Measurements from ENCODE around the gene MPO.

The MPO gene

GRCh38 chr17:58276423-58276822, 4.3 kb downstream of the MPO start:
- H3K27me3 ChIP-seq (ENCODE audit: control insufficient read depth, insufficient read depth, low read length): no peaks in the 10 kb centered on the region
- H3K79me2 ChIP-seq: no peaks in the 10 kb centered on the region
- H3K9ac ChIP-seq: no peak overlapping the region
- H3K27ac ChIP-seq: no peak overlapping the region
- H3K36me3 ChIP-seq (ENCODE audit: control insufficient read depth, insufficient read depth, low read length): no peaks in the 10 kb centered on the region
- no peaks in the 10 kb centered on the region for H3K4me1 ChIP-seq
- no peaks in the 10 kb centered on the region for H3K9me3 ChIP-seq (ENCODE audit: control insufficient read depth, low read length)
- TF ChIP-seq CTCF (IDR thresholded peaks at IDR 0.05): no peak
- H2AFZ ChIP-seq: no peak overlapping the region
- no peak overlapping the region for H3K4me2 ChIP-seq (ENCODE audit: low read length)
- H3K4me3 ChIP-seq (ENCODE audit: low read depth, low read length): no peak overlapping the region

GRCh38 chr17:58275417-58275816, 5.3 kb downstream of the MPO start:
- H3K27me3 ChIP-seq (ENCODE audit: control insufficient read depth, insufficient read depth, low read length): no peaks in the 10 kb centered on the region
- H3K4me3 ChIP-seq (ENCODE audit: low read depth, low read length): no peak overlapping the region
- no peaks in the 10 kb centered on the region for H3K79me2 ChIP-seq
- H3K36me3 ChIP-seq (ENCODE audit: control insufficient read depth, insufficient read depth, low read length): no peaks in the 10 kb centered on the region
- H3K27ac ChIP-seq: no peak overlapping the region
- TF ChIP-seq CTCF (IDR thresholded peaks at IDR 0.05): no peak
- no peaks in the 10 kb centered on the region for H3K4me1 ChIP-seq
- no peak overlapping the region for H2AFZ ChIP-seq
- H3K9ac ChIP-seq: no peak overlapping the region
- H3K9me3 ChIP-seq (ENCODE audit: control insufficient read depth, low read length): no peaks in the 10 kb centered on the region
- no peak overlapping the region for H3K4me2 ChIP-seq (ENCODE audit: low read length)

- H3K79me2 ChIP-seq: no peaks in the 10 kb centered on the region
- H3K4me2 ChIP-seq (ENCODE audit: low read length): no peak overlapping the region
- H3K27me3 ChIP-seq (ENCODE audit: control insufficient read depth, insufficient read depth, low read length): no peaks in the 10 kb centered on the region
- no peak overlapping the region for H3K4me3 ChIP-seq (ENCODE audit: low read depth, low read length)
- no peaks in the 10 kb centered on the region for H3K4me1 ChIP-seq
- no peaks in the 10 kb centered on the region for H3K9me3 ChIP-seq (ENCODE audit: control insufficient read depth, low read length)
- H3K27ac ChIP-seq: no peak overlapping the region
- TF ChIP-seq CTCF (IDR thresholded peaks at IDR 0.05): no peak
- H3K36me3 ChIP-seq (ENCODE audit: control insufficient read depth, insufficient read depth, low read length): no peaks in the 10 kb centered on the region
- no peak overlapping the region for H3K9ac ChIP-seq
- H2AFZ ChIP-seq: no peak overlapping the region
Observed at GRCh38 chr17:58273453-58274104, 7.2 kb downstream of the MPO start.

- Histone ChIP-seq H3K9me3 (ENCODE audit: control insufficient read depth, low read length) (no peaks in the 10 kb centered on the region), H3K4me3 (ENCODE audit: low read depth, low read length) (no peak overlapping the region), H3K36me3 (ENCODE audit: control insufficient read depth, insufficient read depth, low read length) (no peaks in the 10 kb centered on the region), H3K4me1 (no peaks in the 10 kb centered on the region), H2AFZ (no peak overlapping the region), H3K4me2 (ENCODE audit: low read length) (no peak overlapping the region), H3K27ac (no peak overlapping the region), H3K27me3 (ENCODE audit: control insufficient read depth, insufficient read depth, low read length) (no peaks in the 10 kb centered on the region), H3K79me2 (no peaks in the 10 kb centered on the region), H3K9ac (no peak overlapping the region)
- TF ChIP-seq CTCF (IDR thresholded peaks at IDR 0.05): no peak
Observed at GRCh38 chr17:58272367-58273280, 8.1 kb downstream of the MPO start.
